GM18502 (cell line): ENCODE results near the gene PTPRG.
A peak's percentile ranks its signal among the peaks of the same experiment; 100 is the strongest.

Source experiments
- ATAC-seq: cut with Tn5 transposase; IDR thresholded peaks from one replicate; pipeline ENCODE4 v1.9.1; 2021; ENCODE audit warnings: mild to moderate bottlenecking; ENCODE audit not compliant: unreplicated experiment, poor library complexity

PTPRG gene

DNA sequence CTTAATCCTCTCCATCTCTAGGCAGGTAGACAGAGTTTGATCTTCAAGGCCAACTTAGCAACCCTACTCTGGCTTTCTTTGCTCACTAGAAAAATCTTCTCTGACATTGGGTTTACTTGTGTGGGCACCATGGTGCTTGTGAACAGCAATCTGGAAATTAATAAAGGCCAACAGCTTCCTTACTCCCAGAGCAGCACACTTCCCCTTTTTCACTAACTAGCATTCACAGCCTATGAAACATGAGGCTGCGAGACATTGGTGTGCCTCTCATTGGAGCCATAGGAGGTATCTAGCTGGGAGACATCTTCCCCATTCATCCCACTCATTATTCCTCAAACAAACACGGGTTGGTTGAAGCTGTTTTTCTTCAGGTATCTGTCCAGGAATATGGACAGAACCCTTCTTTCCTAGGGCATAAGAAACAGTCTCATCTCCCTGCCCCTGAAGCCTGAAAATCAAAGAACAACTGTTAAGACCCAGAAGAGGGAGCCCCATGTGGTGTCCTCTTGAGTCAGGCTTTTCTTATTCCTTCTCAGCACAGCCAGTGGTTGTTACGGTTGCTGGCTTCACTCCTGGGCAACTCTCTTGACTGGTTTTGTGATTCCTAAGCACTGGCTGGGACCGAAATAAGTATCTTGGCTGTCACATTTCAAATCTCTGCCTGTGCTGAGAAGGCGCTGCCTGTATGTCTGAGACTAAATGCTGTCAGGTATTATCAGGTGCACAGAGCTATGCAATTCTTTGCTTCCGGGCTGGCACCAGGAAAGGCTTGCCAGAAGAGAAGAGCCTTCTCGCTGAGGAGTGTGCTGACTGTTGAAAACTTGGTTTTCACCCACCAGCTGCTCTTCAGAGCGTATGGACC is 617.6 kb downstream of the PTPRG start:
- ATAC-seq: no peak

DNA sequence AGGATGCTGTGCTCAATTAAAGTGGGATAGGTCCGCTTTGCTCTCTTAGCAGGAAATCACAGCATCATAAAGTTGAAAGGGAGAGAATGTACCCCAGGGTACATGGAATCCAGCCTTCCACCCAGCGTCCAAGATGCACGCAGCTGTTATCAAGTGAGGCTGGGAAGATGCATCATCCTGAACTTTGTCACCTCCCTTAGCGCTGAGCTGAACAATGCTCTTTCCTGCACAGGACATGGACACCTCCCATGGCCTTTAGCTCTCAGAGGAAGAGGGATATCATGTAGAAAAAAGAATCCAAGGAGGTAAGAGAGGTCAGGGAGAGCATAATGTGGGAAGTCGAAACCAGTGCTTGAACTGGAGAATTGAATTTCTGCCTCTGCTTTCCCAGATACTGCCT is 619.1 kb downstream of the PTPRG start:
- no peak for ATAC-seq

DNA sequence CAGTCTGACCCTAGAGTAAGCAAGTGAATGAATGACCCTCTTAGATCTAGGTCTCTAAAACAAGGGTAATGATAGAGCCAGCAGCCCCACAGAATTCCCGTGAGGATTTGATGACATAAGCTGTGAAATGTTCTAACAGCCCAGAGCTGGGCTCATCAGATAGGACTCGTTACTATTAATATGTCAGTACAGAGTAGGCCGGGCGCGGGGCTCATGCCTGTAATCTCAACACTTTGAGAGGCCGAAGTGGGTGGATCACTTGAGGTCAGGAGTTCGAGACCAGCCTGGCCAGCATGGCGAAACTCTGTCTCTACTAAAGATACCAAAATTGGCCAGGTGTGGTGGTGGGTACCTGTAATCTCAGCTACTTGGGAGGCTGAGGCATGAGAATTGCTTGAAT is 621.7 kb downstream of the PTPRG start:
- no peak for ATAC-seq

- ATAC-seq: no peak
Measured at GRCh38 chr3:62183969-62184368, 622.6 kb downstream of the PTPRG start.

DNA sequence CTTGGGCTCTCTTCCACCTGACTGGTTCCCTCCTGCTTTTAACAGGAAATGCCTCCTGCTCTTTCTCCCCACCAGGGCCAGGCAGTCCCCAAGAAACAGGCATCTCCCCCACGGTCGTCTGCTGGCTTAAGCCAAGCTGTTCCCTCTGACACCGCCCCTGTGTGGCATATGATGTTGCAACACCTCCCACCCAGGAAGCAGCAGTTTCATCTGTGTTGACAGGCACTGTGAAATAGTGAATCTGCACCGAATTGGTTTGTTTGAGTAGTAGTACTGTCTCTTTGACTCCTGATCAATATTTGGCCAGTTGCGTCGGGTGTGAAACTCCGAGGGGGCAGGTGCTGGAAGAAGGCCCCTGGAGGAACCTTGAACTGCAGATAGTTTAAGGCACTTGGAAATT is 623.2 kb downstream of the PTPRG start:
- ATAC-seq: no peak

GRCh38 chr3:62187022-62187431 is 625.7 kb downstream of the PTPRG start:
- ATAC-seq: no peak

DNA sequence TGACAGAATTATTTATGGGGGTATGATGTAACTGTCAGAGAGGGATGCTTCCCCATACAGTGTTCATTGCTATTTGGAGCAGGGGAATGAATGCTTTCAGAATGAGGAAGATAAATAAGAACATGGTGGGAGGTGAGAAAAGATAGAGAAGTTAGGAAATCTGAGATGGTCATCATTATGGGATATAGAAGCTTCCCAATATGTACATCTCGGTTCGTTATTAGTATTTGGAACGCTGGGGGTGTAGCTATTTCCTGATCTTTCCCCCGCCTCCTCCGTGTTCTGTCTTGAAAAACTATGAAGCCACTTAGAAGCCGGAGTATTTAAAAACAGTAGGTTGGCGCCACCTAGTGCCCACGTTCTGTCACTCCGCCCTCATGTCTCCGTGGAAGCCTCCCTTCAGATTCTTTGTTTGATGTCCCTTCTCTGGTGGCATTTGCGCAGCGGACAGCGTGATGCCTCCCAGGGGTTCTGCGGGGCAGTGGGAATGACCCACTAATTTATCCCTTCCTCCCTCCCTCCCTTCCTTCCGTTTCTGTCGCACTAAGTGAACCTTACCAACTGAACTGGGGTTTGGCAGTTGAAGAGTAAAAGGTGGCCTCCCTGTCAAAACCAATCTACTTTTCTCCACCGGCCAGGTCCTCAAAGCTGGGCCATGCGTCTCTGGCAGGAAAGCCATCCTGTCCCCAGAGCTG is 627.5 kb downstream of the PTPRG start:
- ATAC-seq: peak; percentile 91

DNA sequence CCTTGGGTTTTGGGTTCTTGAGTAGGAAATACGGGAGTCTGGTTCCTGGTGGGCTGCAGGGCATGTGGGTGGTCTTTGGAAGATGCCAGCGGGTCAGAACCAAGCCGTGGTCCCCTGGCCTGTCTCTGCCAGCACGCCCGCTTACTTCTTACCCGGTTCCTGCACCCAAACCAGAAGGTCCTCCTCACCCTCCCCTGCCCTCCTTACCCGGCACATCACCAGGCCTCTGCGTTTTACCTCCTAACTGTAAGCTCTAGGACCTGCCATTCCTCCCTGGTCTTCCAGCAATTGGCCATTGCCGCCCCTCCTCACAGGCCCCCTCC is 628.0 kb downstream of the PTPRG start:
- no peak for ATAC-seq

DNA sequence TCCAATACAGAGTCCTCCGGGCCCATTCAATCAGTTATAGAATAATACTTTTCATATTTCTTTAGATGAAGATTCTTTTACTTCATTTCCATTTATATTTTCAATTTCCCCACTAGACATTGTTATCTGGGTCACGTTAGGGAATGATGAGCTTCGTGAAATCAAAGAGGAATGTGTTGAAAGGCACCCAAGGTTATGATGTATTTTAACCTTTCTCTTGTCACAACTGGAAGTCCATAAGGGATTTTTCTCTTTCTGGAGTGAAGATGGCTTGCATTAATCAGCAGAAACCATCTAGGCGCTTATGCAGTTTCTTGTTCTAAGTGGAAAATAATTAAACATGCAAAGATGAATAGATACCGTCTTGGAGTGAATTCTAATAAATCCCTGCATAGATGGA is 631.5 kb downstream of the PTPRG start:
- ATAC-seq: no peak

DNA sequence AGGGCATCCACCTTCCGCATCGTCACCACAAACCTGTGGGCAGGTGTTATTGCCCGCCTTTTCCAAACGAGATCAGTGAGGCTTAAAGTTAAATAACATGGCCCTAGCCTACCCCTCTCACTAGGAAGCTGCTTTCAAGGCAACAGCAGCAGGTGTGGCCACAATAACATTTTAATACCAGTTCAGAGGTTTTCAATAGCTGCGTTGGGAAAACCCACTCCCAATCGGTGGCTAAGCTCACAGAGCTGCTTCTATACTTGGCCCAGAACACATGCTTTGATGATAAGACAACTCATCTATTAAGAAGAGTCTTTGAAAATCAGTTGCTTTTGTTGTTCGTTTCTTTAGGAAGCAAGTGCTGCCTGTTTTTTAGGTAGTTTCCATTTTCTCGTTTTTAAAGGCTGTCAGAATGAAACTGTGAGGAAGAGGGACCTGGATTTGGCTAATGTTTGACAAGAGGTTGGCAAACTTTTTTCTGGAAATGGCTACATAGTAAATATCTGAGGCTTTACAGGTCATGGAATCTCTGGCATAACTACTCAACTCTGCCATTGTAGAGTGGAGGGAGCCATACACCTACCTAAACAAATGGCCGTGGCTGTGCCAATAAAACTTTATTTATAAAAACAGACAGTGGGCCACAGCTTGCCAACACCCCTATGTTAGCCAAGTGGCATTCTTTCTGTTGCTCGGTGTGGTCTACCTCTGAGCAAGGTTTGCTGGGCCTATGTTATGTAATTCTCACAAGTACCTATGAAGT is 632.4 kb downstream of the PTPRG start:
- no peak for ATAC-seq

DNA sequence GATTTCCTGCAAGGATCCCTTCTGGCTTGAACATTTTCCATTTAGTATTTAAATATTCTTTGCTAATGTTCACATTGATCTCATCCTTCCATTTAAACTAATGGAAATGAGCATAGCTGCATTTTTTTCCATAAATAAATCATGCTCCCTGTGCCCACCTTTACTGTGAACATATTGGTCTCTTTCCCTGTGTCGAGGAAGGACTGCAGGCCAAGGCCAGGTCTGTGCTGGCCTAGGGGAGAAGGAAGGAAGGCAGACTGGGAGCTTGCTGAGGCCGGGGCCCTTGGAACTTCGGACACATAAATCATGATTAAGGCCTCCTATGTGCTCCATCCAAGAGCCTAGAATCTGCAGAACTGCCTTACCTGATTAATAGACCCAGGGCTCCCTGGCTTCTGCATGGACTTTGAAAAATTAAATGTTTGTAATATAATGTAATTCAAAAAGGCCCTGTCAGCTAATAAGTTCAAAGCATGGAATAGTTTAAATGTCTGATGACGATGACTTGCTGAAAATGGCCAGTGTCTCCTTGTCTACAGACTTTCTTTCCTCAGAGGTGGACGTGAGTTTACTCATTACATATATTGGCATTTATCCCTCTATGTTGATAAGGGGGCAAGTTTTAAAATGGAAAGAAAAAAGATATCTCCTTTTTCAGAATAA is 636.1 kb downstream of the PTPRG start:
- no peak for ATAC-seq

- ATAC-seq: no peak
Measured at GRCh38 chr3:62199126-62199525, 637.8 kb downstream of the PTPRG start.

DNA sequence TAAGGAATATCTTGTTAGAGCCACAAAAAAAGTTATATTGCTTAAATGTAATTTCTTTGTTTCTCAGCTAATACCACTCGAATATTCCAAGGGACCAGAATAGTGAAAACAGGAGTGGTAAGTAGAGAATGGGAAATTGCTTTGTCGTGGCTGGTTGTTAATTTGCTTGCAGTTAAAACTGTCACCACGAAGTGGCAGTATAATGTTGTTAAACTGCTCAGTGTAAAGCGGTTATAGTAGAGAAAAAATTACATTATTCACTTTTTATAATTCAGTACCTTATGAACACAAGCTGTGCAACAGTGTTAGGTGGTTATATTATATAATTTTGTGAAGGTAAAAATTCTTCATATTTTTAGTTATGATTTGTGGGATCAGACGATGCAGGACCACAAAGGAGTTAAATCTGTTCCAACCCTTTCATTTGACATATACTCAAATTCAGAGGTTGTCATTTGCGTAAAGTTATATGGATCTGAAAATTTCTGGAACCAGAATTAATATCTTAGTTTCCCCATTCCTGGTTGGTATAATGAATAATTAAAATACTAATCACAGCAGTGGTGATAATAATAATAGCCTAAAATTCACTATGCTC is 640.2 kb downstream of the PTPRG start:
- no peak for ATAC-seq

GRCh38 chr3:62203152-62203551 is 641.8 kb downstream of the PTPRG start:
- ATAC-seq: no peak

- no peak for ATAC-seq
Measured at GRCh38 chr3:62203561-62203960, 642.2 kb downstream of the PTPRG start.

- no peak for ATAC-seq
Measured at GRCh38 chr3:62207197-62207596, 645.8 kb downstream of the PTPRG start.

- ATAC-seq: no peak
Measured at GRCh38 chr3:62208385-62208784, 647.0 kb downstream of the PTPRG start.

DNA sequence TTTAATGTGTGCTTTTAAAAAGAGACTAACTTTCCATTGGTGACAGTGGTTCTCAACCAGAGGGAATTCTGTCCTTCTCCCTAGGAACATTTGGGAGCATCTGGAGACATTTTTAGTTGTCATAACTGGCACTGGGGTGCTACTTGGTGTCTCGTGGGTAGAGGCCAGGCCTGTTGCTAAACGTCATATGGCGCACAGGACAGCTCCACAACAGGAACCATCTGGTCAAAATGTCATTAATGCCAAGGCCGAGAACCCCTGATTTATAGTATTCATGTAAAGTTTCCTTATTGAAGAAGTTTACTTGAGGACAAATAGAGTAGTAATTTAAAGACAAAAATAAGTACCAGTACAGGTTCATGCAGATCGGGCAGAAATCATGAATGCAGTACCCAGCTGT is 647.7 kb downstream of the PTPRG start:
- ATAC-seq: no peak

- no peak for ATAC-seq
Measured at GRCh38 chr3:62210011-62210410, 648.6 kb downstream of the PTPRG start.

DNA sequence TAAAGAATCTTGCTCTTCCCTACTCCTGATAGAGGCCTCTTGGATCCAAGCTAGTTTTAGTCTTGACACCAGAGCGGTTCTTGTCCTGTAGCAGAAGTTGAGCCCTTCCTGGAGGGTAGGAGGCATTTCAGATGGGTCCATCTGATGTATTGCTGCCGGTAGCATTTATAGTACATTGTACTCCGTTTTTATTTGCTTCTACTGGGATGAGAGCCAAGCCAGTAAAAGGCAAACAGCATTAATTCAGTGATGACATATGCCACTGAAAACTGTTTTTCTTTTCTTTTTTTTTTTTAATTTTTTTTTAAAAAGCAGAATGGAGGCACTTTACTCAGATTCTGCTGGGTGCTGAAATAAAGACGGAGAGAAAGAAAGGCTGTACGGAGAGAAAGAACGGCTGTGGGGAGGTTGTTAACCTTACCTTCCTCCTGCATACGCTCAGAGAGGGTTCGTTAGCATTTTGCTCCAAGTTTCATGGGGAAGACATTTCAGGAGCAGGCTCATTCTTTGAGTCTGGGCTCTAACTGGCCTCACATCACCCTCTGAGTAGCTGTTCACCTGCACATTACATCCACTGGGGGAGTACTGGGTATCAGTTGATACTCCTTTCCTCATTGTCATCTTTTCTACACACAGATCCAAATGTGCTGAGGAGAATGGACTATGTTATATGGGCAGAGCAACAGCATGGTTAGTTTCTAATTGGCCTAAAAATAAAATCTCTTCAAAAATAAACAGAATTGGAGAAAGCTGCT is 650.5 kb downstream of the PTPRG start:
- no peak for ATAC-seq
